Measurements from ENCODE around the gene SWT1. TPM values are rescaled to one million over a fixed set of nuclear protein-coding genes. Genes with fewer than 3 reads are reported as not detected.

The SWT1 gene
- total RNA-seq, 1 donor from 2014 or later, result 5.5 TPM

DNA sequence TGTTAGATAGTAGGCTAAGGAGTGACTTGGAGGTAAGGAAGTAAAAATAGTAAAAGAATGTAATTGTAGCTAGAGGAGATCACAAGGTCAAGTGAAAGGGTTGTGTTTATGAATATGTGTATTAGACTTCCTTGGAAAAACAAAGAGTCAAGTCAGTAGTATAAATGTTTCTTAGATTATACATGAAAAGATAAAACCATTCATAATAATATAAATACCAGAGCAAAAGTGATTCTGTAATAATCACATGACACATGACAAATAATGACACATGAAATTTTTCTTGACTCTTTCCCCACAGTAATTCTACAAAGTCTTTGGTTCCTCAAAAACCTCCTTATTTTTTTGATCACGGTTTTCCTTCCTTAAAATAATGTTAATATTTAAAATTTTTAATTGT is 103.6 kb downstream of the SWT1 start:
- Mint-ChIP-seq H3K4me3 (no peak overlapping the region), H3K4me1 (no peaks in the 10 kb centered on the region), H3K27ac (no peak overlapping the region), H3K9me3 (no peaks in the 10 kb centered on the region), H3K36me3 (ENCODE audit: low read depth) (no peaks in the 10 kb centered on the region), H3K27me3 (no peaks in the 10 kb centered on the region)
- TF ChIP-seq, protein P1, sequence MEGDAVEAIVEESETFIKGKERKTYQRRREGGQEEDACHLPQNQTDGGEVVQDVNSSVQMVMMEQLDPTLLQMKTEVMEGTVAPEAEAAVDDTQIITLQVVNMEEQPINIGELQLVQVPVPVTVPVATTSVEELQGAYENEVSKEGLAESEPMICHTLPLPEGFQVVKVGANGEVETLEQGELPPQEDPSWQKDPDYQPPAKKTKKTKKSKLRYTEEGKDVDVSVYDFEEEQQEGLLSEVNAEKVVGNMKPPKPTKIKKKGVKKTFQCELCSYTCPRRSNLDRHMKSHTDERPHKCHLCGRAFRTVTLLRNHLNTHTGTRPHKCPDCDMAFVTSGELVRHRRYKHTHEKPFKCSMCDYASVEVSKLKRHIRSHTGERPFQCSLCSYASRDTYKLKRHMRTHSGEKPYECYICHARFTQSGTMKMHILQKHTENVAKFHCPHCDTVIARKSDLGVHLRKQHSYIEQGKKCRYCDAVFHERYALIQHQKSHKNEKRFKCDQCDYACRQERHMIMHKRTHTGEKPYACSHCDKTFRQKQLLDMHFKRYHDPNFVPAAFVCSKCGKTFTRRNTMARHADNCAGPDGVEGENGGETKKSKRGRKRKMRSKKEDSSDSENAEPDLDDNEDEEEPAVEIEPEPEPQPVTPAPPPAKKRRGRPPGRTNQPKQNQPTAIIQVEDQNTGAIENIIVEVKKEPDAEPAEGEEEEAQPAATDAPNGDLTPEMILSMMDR (IDR thresholded peaks at IDR 0.05), result no peak
- ATAC-seq (ENCODE audit: low read depth), result no peak
- intact Hi-C loops (cut with micrococcal nuclease), result no loop called here
- CTCF ChIA-PET, result no interaction called here
- POLR2A ChIA-PET, result no interaction called here
- DNase-seq, result no peak

DNA sequence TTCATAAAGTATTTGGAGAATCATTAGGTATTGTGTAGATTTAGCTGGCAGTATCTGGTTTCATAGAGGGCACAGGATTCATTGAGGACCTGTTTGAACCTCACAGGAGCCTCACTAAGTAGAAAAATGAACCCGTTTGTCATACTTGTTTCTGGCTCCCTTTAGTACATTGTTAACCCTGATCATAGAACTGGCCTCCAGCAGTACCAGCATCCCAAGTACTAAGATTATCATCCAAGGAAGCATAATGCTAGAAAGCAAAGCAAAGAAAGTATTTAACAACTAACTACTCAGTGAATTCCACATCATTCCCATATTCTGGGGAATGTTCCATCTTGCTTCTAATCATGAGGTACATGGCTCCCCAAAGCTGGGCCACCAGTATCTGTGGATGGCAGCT is 105.2 kb downstream of the SWT1 start:
- intact Hi-C loops (cut with micrococcal nuclease), result no loop called here
- TF ChIP-seq, protein P1 (IDR thresholded peaks at IDR 0.05), result no peak
- Mint-ChIP-seq H3K27ac (no peak overlapping the region), H3K4me1 (no peaks in the 10 kb centered on the region), H3K9me3 (no peaks in the 10 kb centered on the region), H3K4me3 (no peak overlapping the region), H3K36me3 (ENCODE audit: low read depth) (no peaks in the 10 kb centered on the region), H3K27me3 (no peaks in the 10 kb centered on the region)
- no peak for ATAC-seq (ENCODE audit: low read depth)
- DNase-seq, result no peak
- ChIA-PET POLR2A (no interaction called here), CTCF (no interaction called here)

DNA sequence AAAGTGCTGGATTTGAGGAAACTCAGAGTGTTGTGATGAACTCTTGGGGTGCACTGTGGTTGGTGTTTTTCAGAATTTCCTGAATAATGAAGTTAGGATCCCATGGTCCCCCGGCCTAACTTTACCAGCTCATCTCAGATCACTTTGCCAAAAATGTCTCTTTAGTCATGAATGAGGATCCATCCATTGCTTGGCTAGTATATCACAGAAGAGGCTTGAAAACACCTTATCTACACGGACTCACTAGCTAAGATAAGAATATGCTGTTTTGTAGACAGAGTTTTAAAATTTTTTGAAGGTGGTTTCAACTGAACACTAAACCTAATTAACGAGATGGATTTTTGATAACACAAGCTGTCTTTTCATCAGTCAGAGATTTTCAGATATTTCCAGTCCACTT is 106.3 kb downstream of the SWT1 start:
- H3K9me3 Mint-ChIP-seq, result no peaks in the 10 kb centered on the region
- intact Hi-C loops (cut with micrococcal nuclease), result no loop called here
- no peak for ATAC-seq (ENCODE audit: low read depth)
- ChIA-PET POLR2A (no interaction called here), CTCF (no interaction called here)
- H3K36me3 Mint-ChIP-seq (ENCODE audit: low read depth), result no peaks in the 10 kb centered on the region
- TF ChIP-seq, protein P1 (IDR thresholded peaks at IDR 0.05), result no peak
- H3K27ac Mint-ChIP-seq, result no peak overlapping the region
- no peak overlapping the region for H3K4me3 Mint-ChIP-seq
- no peaks in the 10 kb centered on the region for H3K4me1 Mint-ChIP-seq
- no peaks in the 10 kb centered on the region for H3K27me3 Mint-ChIP-seq
- DNase-seq, result no peak

DNA sequence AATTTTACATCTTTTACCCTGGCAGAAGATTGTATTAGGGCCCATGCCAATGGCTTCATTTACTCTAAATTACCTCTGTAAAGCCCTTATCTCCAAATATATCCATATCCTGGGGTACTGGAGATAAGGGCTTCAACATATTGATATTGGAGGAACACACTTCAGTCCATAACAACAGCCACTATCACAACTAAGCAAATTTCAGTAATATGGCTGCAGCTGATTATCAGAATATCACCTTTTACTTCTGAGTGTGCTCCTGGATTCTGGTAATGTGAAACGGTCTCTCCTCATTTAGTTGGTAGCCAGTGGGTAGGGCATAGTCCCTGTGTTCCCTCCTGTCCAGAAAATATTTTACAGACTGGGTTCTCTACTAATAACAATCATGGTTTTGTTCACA is 106.8 kb downstream of the SWT1 start:
- H3K27me3 Mint-ChIP-seq, result no peaks in the 10 kb centered on the region
- no peak for DNase-seq
- ChIA-PET CTCF (no interaction called here), POLR2A (no interaction called here)
- H3K4me1 Mint-ChIP-seq, result no peaks in the 10 kb centered on the region
- TF ChIP-seq, protein P1 (IDR thresholded peaks at IDR 0.05), result no peak
- H3K27ac Mint-ChIP-seq, result no peak overlapping the region
- H3K9me3 Mint-ChIP-seq, result no peaks in the 10 kb centered on the region
- intact Hi-C loops (cut with micrococcal nuclease), result no loop called here
- no peaks in the 10 kb centered on the region for H3K36me3 Mint-ChIP-seq (ENCODE audit: low read depth)
- no peak for ATAC-seq (ENCODE audit: low read depth)
- H3K4me3 Mint-ChIP-seq, result no peak overlapping the region

DNA sequence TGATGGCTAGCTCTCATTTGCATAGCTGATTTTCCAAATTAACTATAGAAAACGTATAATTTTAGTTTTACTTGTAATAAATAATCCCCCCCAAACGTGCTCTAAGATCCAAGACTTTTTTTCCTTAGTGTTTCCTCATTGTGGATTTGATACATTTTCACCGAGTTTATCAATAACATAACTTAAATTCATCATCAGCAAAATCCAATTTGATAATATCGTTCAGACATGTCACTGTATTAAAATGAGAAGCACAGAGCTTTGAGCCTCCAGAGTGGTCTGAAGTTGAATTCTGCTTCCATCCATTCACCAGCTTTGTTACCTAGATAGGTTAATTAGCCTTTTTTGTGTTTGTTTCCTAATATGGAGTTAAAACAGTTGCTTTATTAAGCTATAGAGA is 108.3 kb downstream of the SWT1 start:
- CTCF ChIA-PET, result interaction anchor here (1.0 to 1.4 kb wide), 3 partner anchors 27 to 405 kb away, joined by 3 to 5 read pairs (median 4); no protein-coding TSS in a partner anchor
- POLR2A ChIA-PET, result no interaction called here

More for the DNA sequence above, 108.3 kb downstream of the SWT1 start:
- intact Hi-C loops (cut with micrococcal nuclease), result no loop called here
- H3K27ac Mint-ChIP-seq, result no peak overlapping the region
- no peak for DNase-seq
- H3K36me3 Mint-ChIP-seq (ENCODE audit: low read depth), result no peaks in the 10 kb centered on the region
- H3K4me1 Mint-ChIP-seq, result no peaks in the 10 kb centered on the region
- TF ChIP-seq, protein P1 (IDR thresholded peaks at IDR 0.05), result no peak
- no peak overlapping the region for H3K4me3 Mint-ChIP-seq
- no peaks in the 10 kb centered on the region for H3K9me3 Mint-ChIP-seq
- no peaks in the 10 kb centered on the region for H3K27me3 Mint-ChIP-seq
- no peak for ATAC-seq (ENCODE audit: low read depth)

Data from activated B cell treated with CpG ODN at 0.5 μM for 24 hours (primary cell).